SW480 (cell line): ENCODE results near the gene AMPD3.
A peak's percentile ranks its signal among the peaks of the same experiment; 100 is the strongest.

Experiments
- DNase-seq: peaks from one replicate; pipeline ENCODE4 v3.0.0-alpha.2; 2016; ENCODE audit warnings: low spot score

Gene AMPD3

GRCh38 chr11:10540546-10540914 lies 85.5 kb downstream of the AMPD3 start:
- peak; percentile 54 for DNase-seq

DNA sequence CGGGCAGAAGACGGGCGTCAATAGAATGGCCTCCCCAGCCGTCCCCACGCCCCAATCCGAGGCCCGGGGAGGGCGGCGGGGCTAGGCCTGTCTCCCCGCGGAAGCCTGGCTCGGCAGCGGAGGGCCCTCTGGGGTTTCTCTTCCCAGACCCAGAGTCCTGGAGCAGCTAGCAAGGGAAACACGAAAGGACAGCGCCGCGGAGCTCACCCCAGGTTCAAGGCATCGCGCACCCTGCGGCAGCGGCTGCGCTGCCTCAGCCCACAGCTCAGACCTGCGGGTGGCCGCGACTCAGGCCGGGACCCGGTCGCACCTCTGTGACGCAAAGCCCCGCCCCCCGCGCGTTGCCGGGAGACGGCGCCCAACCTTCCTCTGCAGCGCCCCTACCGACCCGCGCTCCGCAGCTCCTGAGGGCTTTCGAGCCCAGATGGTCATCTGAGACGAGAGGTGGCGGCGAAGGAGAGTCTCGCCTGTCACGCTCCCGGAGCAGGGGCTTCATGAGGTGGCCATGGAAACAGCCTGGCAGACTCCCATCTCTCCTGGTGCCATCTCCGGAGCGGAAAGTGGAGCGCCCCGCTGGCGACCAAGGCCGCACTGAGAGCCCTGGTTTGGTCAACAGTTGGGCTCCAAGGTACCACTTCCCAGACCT lies 86.0 kb downstream of the AMPD3 start, which contains the start of gene RNF141:
Gene RNF141, minus strand, starts transcription at position 273 of the 646 bp plus-strand sequence. CDS start 7,029 bp downstream, outside the sequence.
- DNase-seq, result peak; percentile 91

DNA sequence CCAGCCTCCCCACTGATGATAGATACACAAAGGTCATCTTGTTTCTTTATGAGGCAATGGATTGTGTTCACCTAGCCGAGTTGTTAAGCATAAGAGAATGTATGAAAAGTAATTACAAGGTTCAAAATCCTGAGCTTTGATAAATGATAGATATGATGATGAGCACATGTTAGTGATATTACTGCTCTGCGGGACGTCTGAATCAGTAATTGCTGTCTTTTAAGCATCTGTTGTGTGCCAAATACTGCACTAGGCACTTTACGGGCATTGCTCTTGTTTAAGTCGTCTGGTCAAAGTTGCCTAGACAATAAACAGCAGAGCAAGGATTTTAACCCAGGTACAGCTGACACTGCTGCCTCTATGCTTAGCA lies 86.5 kb downstream of the AMPD3 start:
- DNase-seq, result peak; percentile 16

GRCh38 chr11:10542776-10543175 lies 87.7 kb downstream of the AMPD3 start:
- no peak for DNase-seq

- no peak for DNase-seq
These were observed 88.7 kb downstream of the AMPD3 start for GRCh38 chr11:10543782-10544181.

GRCh38 chr11:10544491-10545465 lies 89.7 kb downstream of the AMPD3 start:
- no peak for DNase-seq

DNA sequence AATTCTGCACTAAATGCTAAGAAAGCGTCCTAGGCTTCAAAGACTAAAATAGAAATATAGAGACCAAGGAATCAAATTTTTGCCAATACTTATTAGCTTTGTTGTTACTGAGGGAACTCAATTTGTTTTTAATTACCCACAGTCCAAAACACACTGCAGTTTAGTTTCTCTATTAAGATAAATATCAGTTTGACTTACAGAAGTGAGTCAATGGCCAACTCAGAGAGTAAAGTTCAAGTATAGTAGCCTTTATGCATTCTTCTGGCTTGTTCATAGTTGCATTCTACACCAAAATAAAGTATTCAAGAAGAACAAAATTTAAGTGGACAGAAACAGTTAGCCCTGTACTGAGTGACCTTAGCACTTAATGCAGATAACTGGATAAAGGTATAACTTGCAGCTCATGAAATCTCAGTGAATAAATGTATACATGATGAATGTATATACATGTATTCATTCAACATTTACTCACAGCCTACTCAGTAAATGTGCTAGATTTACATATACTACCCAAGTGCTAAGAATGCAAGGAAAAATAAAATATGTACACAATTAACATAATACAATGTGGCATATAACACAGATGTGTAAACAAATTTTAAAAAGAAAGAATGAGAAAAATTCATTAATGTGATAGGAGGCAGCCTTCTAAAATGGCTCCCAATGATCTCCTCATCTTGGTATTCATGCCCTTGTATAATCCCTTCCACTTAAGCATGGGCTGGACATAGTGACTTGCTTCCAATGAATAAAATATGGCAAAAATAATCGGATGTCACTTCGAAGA lies 95.6 kb downstream of the AMPD3 start:
- DNase-seq, result no peak

- DNase-seq, result no peak
These were observed 96.2 kb downstream of the AMPD3 start for GRCh38 chr11:10551290-10551592.

GRCh38 chr11:10551845-10552352 lies 96.8 kb downstream of the AMPD3 start:
- DNase-seq, result no peak

DNA sequence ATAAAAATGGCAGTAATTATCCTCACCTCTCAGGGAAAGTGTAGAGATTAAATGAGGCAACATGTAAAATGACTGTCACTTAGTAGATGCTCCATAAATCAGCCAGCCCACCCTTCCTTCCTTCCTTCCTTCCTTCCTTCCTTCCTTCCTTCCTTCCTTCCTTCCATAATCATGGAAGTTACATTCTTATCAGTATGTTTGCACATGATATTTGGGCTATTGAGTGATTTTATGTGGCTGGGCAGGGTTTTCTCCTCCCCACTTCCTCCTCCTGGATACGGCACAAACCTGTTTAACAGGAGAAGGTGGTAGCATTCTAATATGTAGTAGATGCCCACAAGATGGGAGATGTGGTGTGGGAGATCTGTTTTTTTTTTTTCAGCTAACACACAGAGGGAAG lies 101.5 kb downstream of the AMPD3 start:
- DNase-seq, result no peak
